ENCODE results near the gene ROPN1.
"Not testable (repeated sequence)": the region's sequence is repeated elsewhere in the genome, so short reads cannot be mapped to it uniquely, and the experiment has no call there.

The ROPN1 gene

DNA sequence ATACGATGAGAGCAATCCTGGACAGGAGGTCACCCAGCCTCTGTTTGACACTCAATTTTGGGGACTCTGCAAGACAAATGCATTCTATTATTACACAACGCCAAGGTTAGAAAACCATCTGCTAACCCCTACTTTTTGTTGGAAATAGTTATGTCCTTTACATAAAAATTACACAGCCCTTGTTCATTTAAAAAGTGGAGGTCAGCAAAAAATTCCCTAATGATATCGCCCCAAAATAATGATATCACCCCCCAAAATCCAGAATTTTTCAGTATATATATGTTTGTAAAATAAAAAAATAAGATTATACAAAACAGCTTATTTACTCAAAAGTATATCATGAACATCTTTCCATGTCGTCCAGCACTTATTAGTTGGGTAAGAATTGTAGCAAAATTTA is 11.4 kb downstream of the ROPN1 start:
- in situ Hi-C loops (cut with HindIII; ENCODE audit: low pct_unique_long_range_greater_than_20kb, low sequenced_read_pairs), result no loop called here
- no peak for DNase-seq (ENCODE audit: low read depth in 1 of 2, low spot score in 1 of 2)
- TF ChIP-seq JUND (IDR thresholded peaks at IDR 0.05; ENCODE audit: low read depth), result no peak

DNA sequence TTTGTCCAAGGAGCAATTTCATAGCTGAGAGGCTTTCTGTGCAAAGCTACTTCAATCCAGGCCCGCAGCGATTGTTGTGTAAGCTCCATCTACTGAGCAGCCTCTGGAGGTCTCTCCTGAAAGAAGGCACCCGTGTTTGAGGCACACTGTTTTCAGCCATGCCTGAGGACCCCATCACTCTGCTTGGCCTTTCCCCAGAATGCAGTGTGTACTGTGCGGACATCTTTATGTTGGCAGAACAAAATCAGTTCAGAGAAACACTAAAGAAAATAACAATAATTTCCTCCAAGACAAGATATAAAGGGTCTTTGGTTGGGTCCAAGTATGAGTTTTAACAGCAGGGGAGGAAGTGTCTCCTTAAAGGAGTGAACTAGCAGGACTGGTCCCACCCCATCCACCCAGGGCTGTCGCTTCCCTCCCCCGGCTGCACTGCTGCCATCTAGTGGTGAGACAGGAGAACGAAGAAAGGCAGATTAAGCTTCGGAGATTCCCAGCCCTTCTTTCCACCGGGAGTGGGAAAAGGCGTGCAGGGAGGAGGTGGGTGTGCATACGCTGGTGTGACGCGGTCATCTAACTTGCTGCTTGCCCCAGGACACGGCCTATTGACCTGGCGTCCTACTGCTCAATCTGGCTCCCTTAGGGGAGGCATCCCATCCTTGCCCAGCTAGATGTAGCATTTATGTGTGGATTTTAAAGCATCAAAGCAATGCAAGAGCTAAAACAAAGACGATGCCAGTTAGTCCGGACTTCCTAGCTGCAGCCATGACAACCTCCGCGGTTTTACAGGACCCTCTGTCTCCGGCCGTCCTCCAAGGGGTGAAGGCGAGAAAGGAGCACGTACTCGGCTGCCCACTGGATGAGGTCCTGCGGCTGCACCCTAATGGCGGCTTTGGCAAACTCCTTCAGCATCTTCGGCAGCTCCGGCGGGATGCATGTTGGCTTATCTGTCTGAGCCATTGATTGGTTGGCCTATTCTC is 12.1 kb downstream of the ROPN1 start:
- DNase-seq (ENCODE audit: low read depth in 1 of 2, low spot score in 1 of 2), result peak in 1 of 2 experiments; percentile 50
- in situ Hi-C loops (cut with HindIII; ENCODE audit: low pct_unique_long_range_greater_than_20kb, low sequenced_read_pairs), result not testable (repeated sequence)

DNA sequence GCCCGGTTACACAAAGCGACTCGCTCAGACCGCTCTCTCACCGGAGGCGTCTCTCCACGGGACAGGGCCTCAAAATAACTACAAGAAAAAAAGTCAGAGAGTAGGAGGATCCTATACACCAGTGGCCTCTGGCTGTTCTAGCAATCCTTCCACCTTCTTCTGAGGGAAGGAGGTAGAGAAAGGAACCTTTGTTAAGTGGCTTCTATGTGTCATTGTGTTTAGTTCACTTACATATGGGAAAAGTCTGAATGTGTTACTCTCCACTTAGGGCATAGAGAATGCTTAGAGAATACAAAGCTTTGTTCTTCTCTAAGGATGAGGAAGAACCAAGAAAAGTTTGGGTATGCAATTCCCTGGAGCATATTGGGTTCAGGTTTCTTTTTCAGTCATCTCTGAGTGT is 15.0 kb downstream of the ROPN1 start:
- in situ Hi-C loops (cut with HindIII; ENCODE audit: low pct_unique_long_range_greater_than_20kb, low sequenced_read_pairs); DNase-seq (ENCODE audit: low read depth in 1 of 2, low spot score in 1 of 2): not testable (repeated sequence)

DNA sequence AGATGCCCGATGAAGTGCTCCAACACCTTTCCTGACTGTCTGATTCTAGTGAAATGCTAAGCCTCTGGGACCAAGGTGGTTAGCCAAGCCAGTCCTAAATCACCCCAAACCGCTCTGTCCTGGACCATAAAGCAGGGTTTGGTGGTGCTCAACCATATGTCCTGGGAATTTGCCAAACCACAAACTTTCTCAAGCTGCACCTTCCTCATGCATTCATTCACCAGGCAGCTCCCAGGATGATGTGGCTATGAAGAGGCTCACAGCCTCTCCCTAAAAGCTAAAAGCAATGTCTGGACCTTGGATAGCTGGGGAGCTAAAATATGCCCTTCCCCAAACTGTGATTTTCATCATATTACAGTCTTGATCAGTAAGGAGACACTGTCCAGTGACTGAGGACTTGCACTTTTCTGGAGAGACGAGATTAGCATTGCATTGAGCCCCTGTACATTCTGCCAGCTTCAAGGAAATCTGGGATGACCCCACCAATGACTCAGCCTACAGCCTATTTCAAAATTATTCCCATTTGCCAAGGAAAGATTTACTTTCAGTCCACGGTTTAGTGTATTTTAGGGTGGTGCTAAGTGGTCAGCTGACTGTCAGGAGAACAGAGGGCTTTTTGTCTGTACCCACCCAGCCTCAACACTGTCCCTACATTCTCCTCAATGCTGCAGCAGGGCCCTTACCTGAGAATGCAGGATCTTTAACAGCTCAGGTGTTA is 15.6 kb downstream of the ROPN1 start:
- DNase-seq (ENCODE audit: low read depth in 1 of 2, low spot score in 1 of 2); in situ Hi-C loops (cut with HindIII; ENCODE audit: low pct_unique_long_range_greater_than_20kb, low sequenced_read_pairs): not testable (repeated sequence)

DNA sequence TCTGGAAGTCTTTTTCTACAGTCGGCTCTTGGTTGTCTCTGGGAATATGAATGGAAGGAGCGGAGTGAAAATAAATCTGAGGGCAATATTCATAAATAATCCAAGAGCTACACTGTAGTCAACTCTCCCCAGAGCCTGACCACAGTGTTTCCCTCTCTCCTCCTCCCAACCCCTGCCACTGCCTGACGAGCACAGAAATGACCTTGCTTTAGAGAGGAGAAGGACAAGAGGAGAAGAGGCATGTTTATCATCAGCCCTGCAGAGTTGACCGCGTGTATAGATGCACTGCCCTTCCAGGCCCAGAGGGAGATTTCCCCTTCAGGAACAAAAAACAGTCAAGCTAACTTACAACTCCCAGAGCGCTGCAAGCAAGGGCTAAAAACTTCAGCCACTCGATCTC is 16.9 kb downstream of the ROPN1 start:
- in situ Hi-C loops (cut with HindIII; ENCODE audit: low pct_unique_long_range_greater_than_20kb, low sequenced_read_pairs); DNase-seq (ENCODE audit: low read depth in 1 of 2, low spot score in 1 of 2): not testable (repeated sequence)

DNA sequence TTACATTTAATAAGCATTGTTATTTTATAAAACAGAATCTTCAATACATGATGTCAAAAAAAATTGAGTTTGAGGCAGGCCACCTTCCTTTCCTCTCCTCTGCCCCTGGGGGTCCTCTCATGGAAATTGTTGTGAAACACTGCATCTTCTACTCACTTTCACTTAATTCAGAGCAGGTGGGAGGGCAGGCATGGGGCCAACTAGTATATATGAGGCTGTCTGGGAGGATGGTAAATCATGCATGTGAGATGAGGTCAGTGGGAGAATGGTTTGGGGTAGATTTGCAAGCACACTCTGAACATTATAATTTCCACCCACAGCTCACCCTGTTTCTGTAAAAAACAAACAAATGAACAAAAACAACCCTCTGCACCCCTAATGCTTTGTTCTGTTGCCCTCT is 20.5 kb downstream of the ROPN1 start:
- TF ChIP-seq JUND (IDR thresholded peaks at IDR 0.05; ENCODE audit: low read depth), result no peak
- no peak for DNase-seq (ENCODE audit: low read depth in 1 of 2, low spot score in 1 of 2)
- in situ Hi-C loops (cut with HindIII; ENCODE audit: low pct_unique_long_range_greater_than_20kb, low sequenced_read_pairs), result no loop called here

DNA sequence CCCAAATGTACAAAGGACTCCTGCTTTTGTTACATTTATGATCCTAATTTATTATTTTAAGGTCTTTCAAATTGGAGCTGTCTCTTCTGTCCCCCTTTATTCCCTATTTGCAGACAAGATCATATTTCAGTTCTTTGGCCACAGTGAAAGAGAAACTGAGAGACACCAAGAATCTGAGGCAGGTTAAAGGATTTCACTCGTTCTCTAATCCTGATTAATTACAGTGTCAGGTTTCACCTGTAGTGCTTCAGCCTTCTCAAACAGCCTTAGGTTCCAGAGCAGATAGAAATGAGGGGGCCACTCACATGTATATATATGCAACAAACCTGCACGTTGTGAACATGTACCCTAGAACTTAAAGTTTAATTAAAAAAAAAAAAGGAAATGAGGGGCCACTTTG is 24.7 kb downstream of the ROPN1 start:
- DNase-seq (ENCODE audit: low read depth in 1 of 2, low spot score in 1 of 2); in situ Hi-C loops (cut with HindIII; ENCODE audit: low pct_unique_long_range_greater_than_20kb, low sequenced_read_pairs): not testable (repeated sequence)

DNA sequence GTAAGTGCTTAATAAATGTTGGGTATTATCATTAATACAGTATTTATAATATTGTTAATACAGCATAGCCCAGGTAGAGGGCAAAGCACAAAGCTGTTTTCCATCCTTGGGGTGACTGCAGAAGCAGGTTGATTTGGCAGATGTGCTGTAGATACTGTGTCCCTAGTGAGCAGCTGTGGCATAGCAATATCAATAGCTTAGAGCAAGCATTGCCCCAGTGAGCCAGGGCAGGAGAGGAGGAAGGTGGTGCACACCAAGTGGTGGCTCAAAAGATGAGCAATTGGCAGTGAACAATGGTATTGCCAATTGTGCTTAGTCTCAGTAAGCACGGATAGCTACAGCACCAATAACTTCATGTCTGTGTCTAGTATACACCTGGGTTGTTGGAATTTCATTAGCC is 25.1 kb downstream of the ROPN1 start:
- in situ Hi-C loops (cut with HindIII; ENCODE audit: low pct_unique_long_range_greater_than_20kb, low sequenced_read_pairs); DNase-seq (ENCODE audit: low read depth in 1 of 2, low spot score in 1 of 2): not testable (repeated sequence)

DNA sequence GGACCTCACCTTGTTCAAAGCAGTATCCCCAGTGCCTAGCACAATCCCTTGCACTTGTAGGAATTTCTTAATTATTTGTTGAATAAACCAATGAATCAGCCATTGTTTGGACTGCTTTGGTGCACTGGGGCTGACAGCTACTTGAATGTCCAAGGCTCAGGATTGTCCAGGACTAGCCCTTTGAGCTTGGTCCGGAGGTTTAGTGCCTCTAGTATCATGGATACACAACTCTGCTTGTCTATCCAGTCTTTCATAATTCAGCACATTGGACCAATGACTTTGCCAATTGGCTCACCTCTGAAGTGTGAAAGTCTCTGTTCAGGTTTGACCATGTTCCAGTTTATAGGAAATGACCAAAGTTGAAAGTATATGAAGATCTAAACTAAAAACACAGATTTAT is 27.1 kb downstream of the ROPN1 start:
- in situ Hi-C loops (cut with HindIII; ENCODE audit: low pct_unique_long_range_greater_than_20kb, low sequenced_read_pairs); DNase-seq (ENCODE audit: low read depth in 1 of 2, low spot score in 1 of 2): not testable (repeated sequence)

DNA sequence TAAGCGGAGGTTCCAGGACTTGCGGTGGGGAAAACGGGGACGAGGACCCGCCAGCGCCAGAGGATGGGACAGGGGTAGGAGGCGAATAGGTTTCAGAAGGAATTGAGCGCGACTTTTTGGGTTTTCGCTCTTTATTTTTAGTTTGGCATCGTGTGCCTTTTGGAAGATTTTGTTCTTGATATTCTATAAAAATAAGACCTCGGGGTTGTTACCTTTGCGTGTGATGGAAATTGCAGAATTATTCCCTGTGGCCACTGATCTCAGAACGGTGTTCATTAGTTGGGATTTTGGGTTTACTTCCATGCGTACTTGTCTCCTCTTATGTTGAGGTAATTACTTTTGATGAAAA is 30.4 kb downstream of the ROPN1 start:
- in situ Hi-C loops (cut with HindIII; ENCODE audit: low pct_unique_long_range_greater_than_20kb, low sequenced_read_pairs), result no loop called here
- no peak for TF ChIP-seq JUND (IDR thresholded peaks at IDR 0.05; ENCODE audit: low read depth)
- no peak for DNase-seq (ENCODE audit: low read depth in 1 of 2, low spot score in 1 of 2)

DNA sequence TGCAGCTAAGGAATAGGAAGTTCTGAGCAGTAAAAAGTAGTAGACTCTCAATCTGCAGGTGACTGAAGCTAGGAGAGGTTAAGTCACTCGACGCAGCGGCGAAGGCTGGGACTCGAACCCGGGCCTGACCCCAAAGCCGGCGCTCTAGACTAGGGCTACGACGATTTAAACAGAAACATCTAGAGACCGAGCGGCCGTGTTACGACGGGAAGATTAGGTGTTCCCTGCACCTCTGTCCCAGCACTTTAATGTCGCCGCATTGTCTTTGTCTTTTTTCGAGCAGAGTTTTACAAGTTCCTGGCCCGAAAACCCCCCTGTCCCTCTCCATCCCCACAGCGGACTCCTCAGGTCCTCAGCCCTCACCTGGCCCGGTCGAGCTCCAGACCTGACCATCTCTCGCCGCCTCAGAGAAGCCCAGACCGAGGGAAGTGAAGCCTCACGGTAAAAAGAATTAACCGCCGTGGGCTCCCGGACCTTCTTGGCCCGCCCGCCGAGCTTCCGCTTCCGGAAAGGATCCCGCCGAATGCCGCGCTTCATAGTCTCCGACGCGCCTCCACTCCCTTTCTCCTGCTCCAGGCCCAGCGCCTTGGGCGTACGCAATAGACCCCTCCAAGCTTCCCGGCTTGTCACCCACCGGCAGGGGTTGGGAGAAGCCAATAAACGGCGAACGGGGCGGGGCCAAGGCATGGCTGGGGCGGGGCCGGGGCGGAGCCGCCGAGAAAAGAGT is 31.0 kb downstream of the ROPN1 start, which contains the start of gene CCDC14:
Gene CCDC14, minus strand, starts transcription at position 449 of the 727 bp plus-strand sequence. Its CDS starts 56 bp downstream, at position 393.
- in situ Hi-C loops (cut with HindIII; ENCODE audit: low pct_unique_long_range_greater_than_20kb, low sequenced_read_pairs), result no loop called here
- TF ChIP-seq JUND (IDR thresholded peaks at IDR 0.05; ENCODE audit: low read depth), result no peak
- peak; percentile 48 to 94 for DNase-seq (ENCODE audit: low read depth in 1 of 2, low spot score in 1 of 2)

DNA sequence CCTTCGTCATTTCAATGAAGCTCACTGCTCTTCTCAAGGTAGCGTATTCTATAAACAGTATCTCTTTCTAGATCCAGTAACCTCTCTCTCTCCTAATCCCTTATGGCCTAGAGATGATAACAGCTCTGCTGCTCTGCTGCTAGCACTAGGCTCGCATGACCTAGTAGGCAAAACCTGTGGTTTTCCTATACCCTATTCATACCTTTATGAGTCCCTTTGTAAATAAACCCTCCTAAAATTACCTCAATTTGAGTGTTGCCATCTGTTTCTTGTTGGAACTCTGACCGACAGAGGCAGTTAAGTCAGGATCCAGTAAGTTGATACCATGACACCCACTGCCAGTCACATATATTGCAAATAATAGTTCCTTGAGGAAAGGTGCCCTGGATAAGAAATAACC is 38.2 kb downstream of the ROPN1 start:
- DNase-seq (ENCODE audit: low read depth in 1 of 2, low spot score in 1 of 2), result no peak
- no peak for TF ChIP-seq JUND (IDR thresholded peaks at IDR 0.05; ENCODE audit: low read depth)
- in situ Hi-C loops (cut with HindIII; ENCODE audit: low pct_unique_long_range_greater_than_20kb, low sequenced_read_pairs), result no loop called here

All from T47D (cell line).